Muscle of arm (tissue), 12 donors: Measurements from ENCODE around the gene ANO4. TPM values are rescaled to one million over a fixed set of nuclear protein-coding genes. Genes with fewer than 3 reads are reported as not detected.
"Not testable (repeated sequence)": the region's sequence is repeated elsewhere in the genome, so short reads cannot be mapped to it uniquely, and the experiment has no call there.

ENCODE experiments used
- DNase-seq: peaks from one replicate; pipeline ENCODE4 v3.0.0-alpha.2; 2013
- polyA plus RNA-seq, 12 donors: library from polyadenylated mRNA; unstranded; fragments of 120-200 nt; gene quantifications; one replicate each; pipeline ENCODE4 v1.2.1, GENCODE V29; 2013; ENCODE audit not compliant: insufficient read length in 12 of 12

The ANO4 gene
- polyA plus RNA-seq, 12 donors, result 0.60 to 2.3 (median 1.3) TPM; not detected in 2

DNA sequence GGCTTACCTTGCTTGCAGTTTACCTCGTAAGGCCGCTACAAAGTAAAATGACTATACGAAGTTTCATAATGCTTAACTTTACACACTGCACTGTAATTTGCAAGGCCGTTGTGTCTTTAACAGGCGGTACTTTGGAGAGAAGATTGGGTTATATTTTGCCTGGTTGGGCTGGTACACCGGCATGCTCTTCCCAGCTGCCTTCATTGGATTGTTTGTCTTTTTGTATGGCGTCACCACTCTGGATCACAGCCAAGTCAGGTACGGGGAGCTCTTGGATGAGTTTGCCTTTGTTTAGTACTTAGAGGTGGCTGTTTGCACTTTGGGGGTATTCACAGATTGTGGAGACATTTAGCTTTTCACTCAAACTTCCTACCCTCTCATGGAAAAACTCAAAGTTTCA is 247.6 kb downstream of the ANO4 start:
- DNase-seq, result no peak

DNA sequence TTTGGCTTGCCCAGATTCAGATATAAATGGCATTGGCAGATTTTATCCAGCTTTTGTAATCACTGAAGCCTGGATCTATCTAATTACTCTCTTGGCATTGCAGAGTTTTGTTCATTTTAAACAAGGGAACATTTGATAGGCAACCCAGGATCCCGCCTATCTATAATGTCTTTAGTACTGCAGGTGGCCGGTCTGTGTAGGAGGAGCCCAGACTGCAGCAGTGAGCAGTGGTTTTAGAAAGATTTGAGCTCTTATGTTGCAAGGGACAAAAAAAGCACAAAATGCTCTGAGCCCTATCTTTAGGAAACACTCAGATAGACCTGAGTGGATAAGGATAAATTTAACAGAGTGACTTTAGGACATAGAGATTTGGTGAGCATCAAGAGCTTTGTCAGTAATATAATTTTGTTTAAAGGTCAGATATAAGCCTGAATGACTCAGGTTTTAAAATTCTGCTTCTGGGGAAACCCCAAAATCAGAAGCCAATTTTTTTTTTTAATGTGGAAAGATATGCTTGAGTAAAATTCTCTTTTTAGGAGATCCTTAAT is 250.0 kb downstream of the ANO4 start:
- no peak for DNase-seq

DNA sequence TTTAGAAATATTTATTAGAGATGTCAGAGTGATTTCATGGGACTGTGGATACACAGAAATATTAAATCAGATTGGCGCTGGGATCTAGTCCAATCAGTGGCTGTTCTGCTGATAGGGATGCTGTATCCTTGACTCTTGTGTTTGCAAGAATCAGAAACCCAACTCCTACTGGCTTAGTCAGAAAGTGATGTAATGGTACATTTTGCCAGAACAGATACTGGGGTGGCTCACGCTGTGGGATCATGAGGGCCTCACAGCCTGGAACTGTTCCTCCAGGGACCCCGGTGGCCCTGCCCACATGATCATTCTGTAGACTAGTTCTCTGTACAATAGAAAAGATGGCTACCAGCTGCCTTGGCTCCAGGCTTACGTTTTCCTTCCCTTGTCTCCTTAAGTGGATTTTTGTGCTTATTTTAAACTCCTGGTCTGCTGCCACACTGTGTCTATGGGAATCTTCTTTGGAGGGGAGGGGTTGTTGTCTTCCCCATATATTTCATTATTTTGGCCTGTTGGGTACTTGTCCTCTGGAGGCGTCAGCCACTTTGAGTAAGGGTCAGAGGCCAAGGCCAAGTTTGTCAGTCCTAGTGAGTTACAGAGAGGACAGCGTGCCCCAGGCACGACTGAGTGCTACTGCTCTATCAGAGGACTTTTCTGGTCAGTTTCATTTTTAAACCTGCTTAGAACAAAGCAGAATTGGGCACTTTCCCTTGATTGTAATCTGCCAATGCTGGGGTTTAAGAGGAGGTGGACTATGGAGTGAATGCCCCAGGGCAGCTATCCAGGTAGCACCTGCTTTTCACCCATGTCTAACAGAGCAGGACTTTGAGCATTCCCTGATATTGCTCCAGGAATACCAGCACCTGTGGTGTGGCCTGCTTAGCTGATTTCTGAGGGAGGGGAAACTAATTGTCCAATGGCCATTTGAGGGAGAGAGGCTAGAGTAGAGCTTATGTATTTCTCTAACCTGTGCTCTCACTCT is 251.2 kb downstream of the ANO4 start:
- DNase-seq, result no peak

DNA sequence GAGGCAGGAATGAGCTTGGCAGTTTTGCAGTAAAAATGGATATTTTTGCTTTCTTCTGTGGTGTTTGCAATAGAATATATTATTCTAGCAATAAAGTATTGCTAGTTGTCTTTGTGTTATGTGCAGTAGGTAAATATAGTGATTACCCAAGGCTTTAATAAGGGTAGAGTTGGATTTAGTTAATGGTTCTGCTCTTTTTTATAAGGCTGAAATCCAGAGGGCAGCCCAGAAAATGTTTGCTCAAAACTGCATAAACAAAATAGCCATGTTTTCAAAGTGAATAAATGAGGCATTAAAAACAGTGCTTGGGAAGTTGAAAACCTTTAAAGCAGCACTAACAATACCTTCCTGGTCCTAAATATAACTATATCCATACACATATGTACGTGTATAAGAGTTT is 253.1 kb downstream of the ANO4 start:
- DNase-seq, result no peak

DNA sequence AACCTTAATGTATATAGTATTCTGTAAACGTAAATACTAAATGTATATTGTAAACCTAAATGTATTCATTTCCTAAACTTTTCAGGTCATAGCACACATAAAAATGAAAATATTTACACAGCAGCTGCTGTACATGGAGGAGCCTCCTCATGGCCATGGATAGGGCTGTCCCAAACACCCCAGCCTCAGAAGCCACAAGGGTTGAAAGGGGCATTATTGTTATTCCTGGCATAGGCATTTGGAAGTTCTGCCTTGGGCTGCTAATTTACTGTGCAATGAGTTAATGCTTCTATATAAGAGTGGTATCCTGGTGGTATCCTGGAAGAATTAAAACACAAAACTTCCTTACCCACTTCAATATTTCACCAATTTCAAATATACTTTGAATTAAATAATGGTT is 256.1 kb downstream of the ANO4 start:
- DNase-seq, result no peak

DNA sequence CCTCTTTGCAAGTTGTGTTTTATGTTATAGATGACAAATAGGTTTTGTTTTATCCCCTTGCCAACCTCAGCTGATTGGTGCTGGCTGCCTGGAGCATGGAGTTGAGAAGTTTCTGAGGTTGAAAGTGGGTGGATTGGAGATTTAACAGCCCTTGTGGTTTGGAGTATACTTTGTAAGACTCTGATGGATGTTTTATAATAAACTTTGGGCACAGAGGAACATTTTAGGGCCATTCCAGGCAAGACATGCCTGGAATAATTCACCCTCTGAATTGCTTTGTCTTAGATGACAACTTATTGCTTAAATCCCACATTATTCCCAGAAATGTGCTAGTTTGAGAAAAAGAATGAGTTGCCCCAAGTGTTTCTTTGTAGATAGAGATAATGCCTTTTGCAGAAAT is 256.6 kb downstream of the ANO4 start:
- DNase-seq, result no peak

DNA sequence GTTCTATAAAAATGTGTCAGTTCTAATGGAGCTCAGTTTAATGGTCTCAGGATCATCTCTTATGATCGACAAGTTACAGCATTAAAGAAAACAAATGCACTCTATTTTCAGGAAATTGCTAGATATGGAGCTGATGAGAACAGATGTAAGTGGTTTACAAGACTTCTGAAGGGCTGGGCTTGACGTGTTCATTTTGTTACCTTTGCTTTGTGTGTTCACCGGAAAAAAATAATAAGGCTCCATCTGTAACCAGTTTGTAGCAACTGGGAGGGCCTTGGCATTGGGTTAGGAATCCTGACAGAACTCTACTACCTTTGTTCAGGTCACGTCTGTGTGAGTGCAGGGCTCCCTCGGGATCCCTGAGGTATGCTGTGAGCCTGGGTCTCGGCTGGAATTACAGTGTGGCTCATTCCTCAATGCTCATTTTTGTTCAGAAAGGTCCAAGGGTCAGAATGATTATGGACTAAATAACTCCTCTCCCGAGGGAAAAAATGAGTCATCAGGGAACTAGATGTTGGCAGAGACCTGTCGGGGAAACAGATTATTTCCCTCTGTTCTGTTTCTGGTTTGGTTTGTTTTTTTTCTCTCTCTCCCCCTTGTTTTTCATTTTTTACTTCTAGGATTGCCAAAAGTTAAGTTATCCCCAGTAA is 257.4 kb downstream of the ANO4 start:
- no peak for DNase-seq

DNA sequence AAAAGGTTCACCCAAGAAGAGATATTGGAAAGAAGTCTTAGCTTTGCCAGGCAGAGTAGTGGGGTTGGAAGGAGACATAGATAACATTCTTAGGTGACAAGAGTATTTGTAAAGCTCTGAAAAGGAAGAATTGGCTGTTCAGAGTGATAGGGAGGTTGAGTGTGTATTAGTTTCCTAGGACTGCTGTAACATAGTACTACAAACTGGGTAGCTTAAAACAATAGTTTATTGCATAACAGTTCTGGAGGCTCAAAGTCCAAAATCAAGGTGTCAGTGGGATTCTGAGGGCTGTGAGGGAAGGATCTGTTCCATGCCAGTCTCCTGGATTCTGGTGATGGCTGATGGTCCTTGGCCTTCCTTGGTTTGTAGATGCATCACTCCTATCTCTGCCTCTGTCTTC is 258.6 kb downstream of the ANO4 start:
- no peak for DNase-seq

DNA sequence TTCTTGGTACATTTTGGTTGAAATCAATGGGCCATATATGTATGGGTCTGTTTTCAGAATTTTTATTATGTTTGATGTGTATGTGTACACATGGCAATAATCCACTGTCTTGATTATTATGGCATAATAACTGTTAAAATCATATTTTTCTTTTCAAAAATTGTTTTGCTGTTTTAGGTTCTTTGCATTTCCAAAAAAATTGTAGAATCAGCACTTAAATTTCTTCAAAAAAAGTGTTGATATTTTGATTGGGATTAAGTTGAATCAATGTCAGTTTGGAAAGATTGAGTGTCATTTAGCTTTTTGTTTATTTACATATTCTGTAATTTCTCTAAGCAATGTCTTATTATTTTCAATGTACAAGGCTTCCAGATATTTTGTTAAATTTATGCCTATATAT is 261.4 kb downstream of the ANO4 start:
- no peak for DNase-seq

DNA sequence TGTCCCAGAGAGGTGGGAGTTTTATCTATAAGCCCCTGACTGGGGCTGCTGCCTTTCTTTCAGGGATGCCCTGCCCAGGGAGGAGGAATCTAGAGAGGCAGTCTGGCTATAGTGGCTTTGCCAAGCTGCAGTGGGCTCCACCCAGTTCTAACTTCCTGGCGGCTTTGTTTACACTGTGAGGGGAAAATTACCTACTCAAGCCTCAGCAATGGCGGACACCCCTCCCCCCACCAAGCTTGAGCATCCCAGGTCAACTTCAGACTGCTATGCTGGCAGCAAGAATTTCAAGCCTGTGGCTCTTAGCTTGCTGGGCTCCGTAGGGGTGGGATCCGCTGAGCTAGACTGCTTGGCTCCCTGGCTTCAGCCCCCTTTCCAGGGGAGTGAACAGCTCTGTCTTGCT is 267.9 kb downstream of the ANO4 start:
- DNase-seq, result not testable (repeated sequence)

DNA sequence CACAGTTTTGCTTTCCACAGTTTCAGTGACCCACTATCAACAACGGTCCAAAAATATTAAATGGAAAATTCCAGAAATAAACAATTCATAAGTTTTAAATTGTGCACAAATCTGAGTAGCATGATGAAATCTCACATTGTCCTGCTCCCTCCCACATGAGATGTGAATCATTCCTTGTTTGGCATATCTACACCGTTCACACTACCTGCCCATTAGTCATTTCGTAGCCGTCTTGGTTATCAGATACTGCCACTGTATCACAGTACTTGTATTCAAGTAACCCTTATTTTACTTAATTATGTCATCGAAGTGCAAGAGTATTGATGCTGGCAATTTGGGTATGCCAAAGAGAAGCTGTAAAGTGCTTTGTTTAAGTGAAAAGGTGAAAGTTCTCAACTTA is 270.1 kb downstream of the ANO4 start:
- DNase-seq, result no peak

DNA sequence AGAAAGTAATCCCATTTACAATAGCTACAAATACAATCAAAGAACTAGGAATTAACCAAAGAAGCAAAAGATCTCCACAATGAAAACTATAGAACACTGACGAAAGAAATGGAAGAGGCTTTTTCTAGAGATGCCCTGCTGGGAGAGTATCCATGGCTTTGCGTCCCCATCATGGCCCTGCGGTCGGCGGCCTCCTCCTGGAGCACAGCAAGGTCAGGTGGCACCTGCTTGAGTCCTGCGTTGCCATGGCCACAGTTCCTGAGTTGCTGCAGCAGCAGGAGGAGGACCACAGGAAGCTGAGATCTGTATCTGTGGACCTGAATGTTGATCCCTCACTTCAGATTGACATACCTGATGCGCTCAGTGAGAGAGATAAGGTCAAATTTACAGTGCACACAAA is 271.9 kb downstream of the ANO4 start:
- DNase-seq, result no peak

DNA sequence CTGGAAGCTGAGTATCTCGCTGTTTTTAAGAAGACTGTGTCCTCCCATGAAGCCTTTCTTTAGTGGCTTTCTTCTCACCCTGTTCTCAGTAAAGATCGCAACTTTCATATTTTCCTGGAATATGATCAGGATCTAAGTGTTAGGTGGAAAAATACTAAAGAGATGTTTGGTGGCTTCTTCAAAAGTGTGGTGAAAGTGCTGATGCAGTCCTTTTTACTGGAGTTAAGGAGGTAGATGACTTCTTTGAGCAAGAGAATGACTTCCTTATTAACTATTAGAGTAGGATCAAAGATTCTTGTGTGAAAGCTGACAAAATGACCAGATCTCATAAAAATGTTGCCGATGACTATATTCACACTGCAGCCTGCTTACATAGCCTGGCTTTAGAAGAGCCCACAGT is 273.8 kb downstream of the ANO4 start:
- no peak for DNase-seq

DNA sequence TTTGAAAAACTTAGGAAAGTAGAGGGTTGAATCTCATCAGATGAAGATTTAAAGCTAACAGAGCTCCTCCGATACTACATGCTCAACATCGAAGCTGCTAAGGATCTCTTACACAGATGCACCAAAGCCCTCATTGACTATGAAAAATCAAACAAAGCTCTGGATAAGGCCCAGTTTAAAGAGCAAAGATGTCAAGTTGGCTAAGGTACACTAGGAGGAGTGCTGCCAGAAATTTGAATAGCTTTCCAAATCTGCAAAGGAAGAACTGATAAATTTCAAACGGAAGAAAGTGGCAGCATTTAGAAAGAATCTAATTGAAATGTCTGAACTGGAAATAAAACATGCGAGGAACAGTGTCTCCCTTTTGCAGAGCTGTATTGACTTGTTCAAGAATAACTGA is 274.3 kb downstream of the ANO4 start:
- no peak for DNase-seq

DNA sequence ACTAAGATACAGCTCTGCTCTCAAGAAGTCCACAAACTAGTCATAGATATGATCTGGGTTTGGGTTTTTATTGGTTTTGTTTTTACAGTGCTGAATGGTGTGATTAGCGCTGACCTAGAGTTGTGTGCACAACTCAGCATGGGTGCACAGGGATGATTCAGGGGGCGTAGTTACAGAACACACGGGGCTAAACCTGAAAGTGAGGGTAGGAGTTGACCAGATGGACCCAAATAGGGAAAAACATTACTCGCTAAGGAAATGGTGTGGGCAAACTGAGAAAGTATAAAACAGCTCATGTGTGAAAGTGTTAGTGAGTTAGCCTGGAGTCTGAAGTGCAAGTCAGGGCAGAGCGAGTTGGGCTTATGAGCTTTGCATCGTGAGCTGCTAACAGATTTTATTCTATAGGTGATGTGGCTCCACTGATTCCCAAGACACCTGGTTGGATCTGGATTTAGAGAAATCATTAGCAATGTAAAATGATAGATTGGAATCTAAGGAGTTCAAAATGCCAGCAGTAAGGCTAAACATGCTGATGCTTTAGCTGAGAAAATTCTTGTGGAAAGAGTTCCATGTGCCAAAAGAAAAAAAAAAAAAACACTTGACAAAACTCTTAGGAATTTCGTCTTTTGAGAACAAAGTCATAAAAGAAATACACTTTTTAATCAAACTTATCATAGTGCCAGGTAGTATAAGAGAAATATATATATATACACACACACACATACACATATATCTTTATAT is 280.5 kb downstream of the ANO4 start:
- DNase-seq, result no peak

DNA sequence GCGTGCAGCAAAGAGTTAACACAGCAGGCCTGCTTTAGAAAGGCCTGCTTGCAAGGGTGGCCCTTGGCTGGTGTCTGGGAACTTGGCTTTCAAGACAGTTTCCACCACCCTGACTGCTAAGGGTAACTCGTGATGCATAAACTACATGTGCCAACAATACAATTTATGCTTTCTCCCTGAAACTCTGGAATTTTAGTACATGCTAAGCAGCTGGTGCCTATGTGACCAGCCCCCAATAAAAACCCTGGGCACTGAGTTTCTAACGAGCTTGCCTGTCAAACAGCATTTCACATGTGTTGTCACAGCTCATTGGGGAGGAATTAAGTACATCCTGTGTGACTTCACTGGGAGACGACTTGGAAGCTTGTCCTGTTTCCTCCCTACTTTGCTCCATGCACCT is 282.3 kb downstream of the ANO4 start:
- DNase-seq, result peak; percentile 18

DNA sequence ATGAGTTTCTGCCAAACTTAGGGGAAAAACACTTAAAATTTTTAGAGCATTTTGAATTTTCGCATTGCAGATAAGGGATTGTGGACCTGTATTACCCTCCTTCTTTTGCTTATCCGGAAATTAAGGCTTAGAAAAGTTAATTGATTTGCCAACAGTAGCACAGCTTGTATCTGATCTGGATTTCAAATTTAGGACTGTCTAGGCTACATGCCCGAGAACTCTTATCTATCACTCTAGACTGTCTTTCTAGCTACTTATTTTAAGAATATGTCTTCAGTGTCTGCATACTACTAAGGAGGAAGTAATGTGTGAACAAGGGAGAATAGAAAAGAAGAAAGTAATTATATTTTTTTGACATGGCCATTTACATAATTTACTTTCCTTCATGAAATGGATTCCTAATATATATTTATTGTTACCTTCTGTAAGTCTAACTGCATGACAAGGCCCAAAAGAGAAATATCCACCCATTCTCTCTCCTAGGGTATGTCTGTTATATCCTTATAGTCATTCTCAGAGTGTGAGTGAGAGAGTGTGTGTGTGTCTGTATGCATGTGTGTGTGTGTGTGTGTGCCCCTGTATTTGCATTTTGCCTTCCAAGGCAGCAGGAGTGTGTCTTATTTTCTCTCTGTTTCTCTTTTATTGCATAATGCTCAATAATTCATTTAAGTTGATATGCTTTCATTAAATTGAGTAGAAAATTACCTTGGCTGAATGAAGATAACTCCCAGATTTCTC is 283.4 kb downstream of the ANO4 start:
- DNase-seq, result no peak

DNA sequence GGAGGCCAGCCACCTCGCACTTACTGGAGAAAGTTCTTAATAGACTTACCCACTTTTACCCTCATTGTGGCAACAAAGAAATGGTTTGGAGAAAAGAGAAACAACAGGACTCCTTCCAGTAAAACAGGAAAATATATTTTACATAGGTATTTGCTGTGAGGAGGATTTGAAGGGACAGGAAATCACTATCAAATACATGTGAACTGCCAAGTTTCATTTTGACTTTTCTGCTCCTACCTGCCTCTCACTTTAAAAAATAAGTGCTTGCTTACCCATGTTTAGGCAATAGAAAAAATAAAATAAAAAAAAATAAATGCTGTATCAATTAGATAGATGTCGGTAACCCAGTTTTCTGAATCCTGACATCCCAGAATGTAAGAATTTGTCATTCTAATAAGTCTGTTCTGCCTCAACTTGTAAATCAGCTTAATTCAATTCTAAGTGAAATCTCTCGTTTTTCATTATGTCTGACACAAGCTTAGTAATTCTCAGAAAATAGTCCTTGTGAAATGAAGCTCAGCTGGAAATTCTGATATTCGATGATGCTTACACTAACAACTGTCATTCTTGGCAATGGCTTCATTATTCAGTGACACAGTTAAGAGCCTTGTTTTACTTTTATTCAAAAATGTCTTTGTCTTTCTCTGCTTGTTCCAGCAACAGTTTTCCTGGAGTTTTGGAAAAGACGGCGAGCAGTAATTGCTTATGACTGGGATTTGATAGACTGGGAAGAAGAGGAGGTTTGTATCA is 284.1 kb downstream of the ANO4 start:
- DNase-seq, result no peak

DNA sequence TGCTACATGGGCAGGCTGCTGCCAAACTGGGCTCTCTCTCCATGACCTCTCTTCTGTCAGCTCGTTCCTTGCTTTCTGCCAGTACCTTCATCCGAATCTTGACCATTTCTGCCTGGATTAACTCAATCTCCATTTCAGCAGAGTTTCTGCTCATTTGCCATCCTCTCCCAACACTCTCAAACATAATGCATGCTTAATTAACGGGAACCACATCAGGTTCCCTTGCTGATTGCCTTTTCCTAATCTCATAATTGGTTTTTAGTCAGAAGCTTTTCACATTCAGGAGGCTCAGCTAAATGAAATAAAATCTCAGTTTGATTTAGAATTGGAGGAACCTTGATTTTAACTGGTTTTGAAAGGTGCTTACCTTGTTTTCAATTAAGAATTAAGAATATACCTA is 288.1 kb downstream of the ANO4 start:
- DNase-seq, result no peak

DNA sequence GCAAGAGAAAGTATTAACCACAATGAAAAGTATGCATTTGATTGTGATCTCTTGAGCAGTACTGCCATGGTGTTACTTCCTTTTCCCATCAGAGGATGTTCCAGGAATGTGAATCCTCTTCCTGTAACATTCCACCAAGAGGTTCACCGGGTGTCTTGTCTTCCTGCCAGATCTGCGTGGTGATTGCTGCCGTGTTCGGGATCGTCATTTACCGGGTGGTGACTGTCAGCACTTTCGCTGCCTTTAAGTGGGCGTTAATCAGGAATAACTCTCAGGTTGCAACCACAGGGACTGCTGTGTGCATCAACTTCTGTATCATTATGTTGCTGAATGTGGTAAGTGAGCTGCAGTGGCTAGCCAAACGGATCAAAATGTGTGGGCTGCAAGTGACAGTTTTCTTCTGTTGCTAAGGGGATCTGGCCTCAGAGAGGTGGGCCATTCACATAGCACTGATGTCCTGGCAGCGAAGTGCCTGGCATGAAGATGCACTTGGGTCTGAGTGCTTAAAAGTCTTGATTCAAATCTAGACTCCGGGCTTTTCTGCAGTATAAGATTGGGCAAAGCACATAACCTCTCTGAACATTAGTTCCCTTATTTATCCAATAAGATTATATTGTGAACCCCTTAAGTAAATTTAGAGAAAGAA is 292.0 kb downstream of the ANO4 start:
- DNase-seq, result no peak
